PC-9 (cell line): Measurements from ENCODE around the gene C5.

ENCODE experiments used
- EZH2 ChIP-seq: fragments of 200-600 bp; sonication (generic); IDR thresholded peaks from 2 replicates; pipeline ENCODE4 v1.8.0; 2017; ENCODE audit warnings: antibody characterized with exemption, low read depth
- TF ChIP-seq, protein P1 (sequence below): fragments of 200-600 bp; sonication (generic); conservative IDR thresholded peaks from 2 replicates; pipeline ENCODE4 v1.6.1; 2017; ENCODE audit warnings: mixed run types, antibody characterized with exemption, mild to moderate bottlenecking, moderate library complexity

DNA sequence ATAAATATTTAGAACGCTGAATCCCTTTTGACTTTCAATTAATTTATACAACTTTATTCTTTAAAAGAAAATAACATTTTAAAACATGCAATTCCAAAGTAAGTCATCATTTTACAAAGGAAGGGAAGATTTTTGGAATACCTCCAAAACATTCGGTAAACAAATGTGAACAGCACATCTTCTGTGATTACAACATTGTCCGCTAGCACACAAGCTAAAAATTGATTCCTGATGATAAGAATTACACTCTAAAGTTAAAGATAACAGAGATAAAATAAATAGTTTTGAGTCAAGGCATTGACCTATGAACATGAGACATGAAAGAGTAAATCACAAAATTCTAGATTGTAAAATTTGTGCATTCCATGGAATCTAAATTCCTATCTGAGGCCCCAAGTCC lies 67.2 kb downstream of the C5 start:
- TF ChIP-seq, protein P1, sequence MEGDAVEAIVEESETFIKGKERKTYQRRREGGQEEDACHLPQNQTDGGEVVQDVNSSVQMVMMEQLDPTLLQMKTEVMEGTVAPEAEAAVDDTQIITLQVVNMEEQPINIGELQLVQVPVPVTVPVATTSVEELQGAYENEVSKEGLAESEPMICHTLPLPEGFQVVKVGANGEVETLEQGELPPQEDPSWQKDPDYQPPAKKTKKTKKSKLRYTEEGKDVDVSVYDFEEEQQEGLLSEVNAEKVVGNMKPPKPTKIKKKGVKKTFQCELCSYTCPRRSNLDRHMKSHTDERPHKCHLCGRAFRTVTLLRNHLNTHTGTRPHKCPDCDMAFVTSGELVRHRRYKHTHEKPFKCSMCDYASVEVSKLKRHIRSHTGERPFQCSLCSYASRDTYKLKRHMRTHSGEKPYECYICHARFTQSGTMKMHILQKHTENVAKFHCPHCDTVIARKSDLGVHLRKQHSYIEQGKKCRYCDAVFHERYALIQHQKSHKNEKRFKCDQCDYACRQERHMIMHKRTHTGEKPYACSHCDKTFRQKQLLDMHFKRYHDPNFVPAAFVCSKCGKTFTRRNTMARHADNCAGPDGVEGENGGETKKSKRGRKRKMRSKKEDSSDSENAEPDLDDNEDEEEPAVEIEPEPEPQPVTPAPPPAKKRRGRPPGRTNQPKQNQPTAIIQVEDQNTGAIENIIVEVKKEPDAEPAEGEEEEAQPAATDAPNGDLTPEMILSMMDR = no peak
- TF ChIP-seq EZH2 = no peak
